GM21423 (cell line): ENCODE measurements around the gene DCTN3.
"Not testable (repeated sequence)": the region's sequence is repeated elsewhere in the genome, so short reads cannot be mapped to it uniquely, and the experiment has no call there.

ENCODE experiments used
- ATAC-seq: cut with Tn5 transposase; IDR thresholded peaks from one replicate; pipeline ENCODE4 v1.9.1; 2021; ENCODE audit warnings: mild to moderate bottlenecking, moderate library complexity; ENCODE audit not compliant: unreplicated experiment

Gene DCTN3

DNA sequence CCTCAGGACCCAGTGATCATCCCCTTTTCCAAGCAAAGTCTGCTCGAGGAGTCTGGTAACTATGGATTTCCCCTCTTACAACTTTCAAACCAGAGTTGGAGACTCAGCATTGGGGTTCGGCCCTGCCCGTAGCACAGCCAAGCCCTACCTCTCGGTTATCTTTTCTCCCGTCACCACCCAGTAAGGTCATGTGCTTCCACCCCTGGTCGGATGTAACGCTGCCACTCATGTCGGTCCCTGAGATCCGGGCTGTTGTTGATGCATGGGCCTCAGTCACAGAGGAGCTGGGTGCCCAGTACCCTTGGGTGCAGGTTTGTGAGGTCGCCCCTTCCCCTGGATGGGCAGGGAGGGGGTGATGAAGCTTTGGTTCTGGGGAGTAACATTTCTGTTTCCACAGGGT lies 27.4 kb upstream of the DCTN3 start:
- ATAC-seq: no peak

DNA sequence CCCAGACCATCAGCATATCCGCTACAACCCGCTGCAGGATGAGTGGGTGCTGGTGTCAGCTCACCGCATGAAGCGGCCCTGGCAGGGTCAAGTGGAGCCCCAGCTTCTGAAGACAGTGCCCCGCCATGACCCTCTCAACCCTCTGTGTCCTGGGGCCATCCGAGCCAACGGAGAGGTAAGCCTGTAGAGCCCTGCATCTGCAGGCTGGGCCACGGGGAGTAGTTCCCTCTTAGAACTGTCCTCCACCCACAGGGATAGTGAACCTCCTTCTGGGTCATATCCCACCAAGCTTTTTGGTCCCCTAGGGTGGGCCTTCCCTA lies 26.7 kb upstream of the DCTN3 start:
- no peak for ATAC-seq

DNA sequence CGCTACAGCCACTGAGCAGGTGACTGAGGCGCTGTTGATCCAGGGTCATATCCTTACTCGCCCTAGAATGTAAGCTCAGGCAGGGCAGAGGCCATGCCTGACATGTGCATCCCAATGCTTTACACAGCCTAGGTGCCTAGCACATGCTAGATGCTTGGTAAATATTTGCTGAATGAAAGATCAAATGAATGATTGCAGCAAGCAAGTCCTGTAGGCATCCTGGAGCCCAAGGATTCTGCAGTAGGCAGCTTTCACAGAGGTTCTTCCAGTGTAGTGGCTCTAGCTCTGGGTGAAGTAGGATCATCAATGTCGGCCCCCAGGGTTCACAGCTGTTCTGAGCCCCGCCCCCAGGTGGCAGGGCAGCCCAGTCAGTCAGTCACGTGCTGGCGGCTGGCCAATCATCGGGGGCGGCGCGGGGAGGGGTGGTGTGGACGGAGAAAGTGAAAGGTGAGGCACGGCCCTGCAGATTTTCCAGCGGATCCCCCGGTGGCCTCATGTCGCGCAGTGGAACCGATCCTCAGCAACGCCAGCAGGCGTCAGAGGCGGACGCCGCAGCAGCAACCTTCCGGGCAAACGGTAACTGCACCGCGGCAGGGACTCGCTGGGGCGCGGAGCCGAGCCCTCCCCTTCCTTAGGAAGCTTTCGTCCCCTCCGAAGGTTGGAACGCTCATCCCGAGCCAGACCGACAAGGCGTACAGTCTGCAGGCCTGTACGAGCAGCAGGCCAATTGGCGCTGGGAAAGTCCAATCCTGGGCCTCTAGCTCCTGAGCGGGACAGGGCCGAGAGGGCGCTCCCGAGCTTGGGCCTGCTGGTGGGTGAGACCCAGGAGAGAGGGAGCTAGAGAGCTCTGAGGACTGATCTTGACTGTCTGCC lies 26.2 kb upstream of the DCTN3 start, which contains the start of gene GALT:
Gene GALT, plus strand, starts transcription at position 465 of the 873 bp plus-strand sequence. Its CDS starts 30 bp downstream, at position 495.
- peak; percentile 87 for ATAC-seq

DNA sequence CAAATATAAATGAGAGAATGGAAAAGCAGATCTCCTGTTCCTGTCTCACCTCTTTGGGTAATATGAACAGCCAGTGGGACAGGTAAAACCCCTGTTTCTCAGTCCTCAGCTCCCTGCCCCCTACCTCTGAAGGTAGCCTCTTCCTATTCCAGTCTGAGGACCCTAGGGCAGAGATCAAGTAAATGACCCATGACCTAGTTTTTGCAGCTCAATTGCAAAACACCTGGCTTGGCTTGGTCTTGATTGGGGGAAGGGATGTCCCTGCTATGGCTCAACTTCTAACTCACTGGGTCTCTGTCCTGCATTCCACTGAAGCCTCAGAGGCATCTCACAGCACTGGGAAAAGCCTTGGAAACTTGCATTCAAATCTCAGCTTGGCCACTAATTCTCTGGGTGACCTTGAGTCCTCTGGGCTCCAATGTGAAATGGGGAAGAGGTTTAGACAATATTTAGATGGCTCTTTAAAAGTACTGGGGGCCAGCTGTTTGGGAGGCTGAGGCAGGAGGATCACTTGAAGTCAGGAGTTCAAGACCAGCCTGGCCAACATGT lies 24.5 kb upstream of the DCTN3 start:
- no peak for ATAC-seq

DNA sequence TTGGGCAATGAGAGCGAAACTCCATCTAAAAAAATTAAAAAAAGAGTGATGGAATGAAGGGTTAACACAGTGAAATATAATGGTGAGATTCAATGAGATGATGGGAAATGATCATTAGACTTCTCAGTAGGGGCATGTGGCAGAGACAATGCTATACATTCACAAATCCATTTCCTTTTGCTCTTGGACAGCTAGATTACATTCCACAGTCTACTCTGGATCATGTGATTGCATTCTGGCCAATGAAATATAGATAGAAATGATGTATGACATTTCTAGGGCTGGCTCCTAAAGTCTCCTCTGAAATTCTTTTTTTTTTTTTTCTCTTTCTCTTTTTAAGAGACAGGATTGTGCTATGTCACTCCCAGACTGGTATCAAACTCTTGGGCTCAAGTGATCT lies 22.4 kb upstream of the DCTN3 start:
- ATAC-seq: no peak

DNA sequence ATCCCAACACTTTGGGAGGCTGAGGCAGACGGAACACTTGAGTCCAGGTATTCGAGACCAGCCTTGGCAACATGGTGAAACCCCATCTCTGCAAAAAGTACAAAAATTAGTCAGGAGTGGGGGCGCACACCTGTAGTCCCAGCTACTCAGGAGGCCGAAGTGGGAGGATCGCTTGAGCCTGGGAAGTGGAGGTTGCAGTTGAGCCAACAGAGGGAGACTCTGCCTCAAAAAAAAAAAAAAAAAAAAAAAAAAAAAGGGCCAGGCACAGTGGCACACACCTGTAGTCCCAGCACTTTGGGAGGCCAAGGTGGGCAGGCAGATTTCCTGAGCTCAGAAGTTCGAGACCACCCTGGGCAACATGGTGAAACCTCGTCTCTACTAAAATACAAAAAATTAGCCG lies 19.0 kb upstream of the DCTN3 start:
- not testable (repeated sequence) for ATAC-seq

DNA sequence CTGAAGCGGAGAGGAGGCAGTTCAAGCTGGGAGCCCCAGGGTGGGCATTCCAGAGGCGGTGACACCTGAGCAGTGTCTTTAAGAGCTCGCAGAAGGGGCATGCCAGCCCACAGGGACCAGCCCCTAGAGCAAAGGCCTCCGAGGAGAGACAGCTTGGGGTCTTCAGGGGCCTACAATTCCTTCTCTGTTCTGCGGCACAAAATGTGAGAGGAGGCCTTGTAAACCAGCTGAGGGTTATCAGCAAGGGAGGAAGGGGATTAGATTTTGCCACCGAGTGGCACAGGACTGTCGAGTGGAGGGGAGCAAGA lies 17.8 kb upstream of the DCTN3 start:
- ATAC-seq: no peak

DNA sequence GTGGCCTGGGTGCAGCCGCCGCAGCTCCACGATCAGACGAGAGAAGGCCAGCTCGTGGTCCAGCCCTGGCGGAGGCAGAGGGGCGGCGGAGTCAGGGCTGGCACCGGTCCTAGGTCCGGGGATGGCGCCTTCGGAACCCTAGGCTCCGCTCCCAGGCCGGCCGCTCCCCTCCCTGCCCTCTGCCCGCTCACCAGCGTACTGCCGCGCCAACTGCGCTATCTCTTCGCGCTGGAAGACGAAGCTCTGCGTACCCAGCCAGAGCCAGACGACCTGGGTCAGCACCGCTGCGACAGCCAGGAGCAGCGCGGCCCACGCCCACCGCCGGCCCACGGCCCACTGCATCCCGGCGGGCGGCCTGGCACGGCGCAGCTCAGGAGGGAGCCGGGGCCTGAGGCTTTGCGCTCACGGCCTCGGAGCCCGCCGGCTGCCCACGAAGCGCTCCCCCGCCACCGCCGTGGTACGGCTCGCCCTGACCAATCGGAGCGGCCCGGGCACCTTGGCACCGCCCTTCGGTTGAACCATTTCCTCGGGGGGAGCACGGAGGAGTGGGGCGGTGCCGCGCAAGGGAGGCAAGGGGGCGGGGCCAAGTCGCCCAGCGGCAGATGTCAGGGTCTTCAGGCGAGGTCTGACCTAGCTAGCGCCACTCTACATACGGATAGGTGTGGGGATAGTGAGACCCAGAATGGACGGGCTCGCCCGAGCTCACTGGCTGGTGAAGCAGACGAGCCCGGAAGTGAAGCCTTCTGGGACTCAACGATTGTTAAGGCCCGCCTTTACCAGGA lies 17.3 kb upstream of the DCTN3 start, which contains the start of gene SIGMAR1:
Gene SIGMAR1, minus strand, starts transcription at position 432 of the 782 bp plus-strand sequence. Its CDS starts 90 bp downstream, at position 342.
- peak; percentile 91 for ATAC-seq

DNA sequence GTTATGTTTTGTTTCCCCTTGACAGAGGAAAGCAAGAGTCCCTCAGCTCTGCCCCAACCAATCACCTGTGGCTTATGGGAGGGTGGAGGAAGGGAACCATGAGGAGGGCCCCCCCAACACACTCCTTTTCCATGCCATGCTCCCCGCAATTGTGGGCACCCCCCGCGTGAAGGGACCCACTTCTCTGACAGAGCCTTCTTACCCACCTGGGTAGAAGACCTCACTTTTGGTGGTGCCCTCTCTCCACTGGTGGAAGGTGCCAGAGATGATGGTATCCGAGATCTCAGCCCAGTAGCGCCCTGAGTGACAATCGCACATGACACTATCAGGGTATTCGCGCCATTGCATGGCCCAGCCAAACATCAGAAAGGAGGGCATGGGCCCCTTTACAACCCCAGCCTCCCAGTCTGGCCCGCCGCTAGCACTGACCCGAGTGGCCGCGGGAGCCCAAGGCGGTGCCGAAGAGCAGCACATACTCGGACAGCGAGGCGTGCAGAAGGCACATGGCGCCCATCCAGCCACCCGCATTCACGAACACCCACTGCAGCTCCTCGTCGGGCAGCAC lies 16.6 kb upstream of the DCTN3 start:
- ATAC-seq: no peak

DNA sequence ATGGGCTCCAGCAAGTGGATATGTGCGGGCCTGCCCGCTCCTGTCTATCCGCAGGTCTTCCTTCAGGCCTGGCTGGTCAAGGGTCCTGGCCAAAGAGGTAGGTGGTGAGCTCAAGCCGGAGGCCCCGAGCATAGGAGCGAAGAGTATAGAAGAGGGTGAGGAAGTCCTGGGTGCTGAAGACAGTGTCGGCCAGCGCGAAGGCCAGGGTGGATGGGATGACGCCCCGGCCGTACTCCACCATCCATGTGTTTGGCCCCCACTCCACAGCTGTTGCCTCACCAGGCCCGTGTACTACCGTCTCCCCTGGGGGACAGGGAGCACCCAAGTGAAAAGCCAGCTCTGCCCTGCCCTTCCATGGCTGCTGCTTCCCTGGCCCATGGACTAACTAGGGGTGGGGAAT lies 15.3 kb upstream of the DCTN3 start:
- no peak for ATAC-seq

DNA sequence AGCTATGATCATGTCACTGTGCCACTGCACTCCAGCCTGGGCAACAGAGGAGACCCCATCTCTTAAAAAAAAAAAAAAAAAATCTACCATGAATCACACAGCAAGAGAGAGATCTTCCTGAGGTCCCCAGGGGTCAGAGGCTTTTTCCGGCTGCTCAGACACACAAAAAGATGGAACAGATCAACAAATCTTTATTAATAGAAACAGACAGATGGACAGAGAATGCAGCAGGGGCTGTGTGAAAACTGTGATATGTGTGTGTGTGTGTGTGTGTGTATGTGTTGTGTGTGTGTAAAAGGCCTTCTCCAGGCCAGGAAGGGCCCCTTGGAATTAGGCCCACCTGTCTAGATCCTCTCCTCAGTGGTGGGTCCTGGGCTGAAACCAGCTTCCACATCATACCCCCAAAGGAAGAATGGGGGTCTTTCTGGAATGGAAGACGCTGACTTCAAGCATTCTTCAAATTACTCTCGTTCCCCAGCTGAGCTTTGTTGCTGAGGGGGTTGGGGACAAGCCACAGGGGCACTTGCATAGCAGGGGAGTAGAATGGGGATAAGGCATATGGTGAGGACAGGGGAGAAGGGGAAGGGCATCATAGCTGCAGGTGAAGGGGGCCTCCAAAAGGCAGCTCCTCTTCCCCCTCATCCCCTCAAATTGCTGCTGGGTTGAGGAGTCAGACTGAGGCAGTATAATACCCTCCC lies 14.4 kb upstream of the DCTN3 start:
- no peak for ATAC-seq

DNA sequence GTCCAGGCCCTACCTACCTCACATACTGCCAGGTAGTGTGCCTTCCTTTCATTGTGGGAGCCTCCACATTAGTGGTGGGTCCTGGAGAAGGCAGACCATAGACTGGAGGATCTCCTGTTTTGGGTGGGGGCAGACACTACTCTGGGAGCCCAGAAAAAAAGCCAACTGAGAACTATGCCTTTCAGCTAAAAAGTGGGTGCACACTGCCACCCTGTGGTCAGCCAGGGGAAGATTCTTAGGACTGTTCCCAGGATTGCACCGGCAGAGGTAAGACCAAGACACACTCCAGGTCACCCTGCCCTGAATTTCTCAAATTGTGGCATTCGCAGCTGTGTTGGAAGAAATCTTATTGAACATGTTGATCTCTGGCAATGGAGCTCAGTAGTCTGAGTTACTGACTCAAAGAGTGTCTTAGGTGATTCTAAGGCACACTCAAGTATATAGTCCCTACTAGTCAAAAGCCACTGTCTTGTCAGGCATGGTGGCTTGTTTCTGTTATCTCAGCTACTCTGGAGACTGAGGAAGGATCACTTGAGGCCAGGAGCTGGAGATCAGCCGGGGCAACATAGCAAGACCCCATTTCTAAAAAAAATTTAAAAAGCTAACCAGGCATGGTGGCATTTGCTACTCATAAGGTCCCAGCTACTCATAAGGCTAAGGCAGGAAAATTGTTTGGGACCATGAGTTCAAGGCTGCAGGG lies 13.7 kb upstream of the DCTN3 start:
- peak; percentile 32 for ATAC-seq

DNA sequence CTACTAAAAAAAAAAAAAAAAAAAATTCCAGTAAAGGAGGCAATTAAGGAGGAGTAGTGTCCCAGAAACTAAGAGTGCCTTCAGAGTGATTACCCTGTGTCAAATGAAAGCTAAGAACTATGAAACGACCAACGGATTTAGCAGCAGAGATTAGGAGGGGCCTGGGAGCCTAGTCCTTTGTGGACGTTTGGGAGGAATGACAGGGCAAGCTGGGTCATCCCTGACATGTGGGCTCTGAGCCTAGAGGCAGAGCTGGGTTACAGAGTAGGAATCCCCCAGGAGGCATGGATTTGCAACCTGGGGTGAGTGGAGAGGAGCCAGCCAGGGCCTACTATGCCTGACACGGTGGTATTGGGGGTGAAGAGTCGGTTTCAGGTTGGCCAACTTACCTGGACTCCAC lies 12.9 kb upstream of the DCTN3 start:
- ATAC-seq: no peak

DNA sequence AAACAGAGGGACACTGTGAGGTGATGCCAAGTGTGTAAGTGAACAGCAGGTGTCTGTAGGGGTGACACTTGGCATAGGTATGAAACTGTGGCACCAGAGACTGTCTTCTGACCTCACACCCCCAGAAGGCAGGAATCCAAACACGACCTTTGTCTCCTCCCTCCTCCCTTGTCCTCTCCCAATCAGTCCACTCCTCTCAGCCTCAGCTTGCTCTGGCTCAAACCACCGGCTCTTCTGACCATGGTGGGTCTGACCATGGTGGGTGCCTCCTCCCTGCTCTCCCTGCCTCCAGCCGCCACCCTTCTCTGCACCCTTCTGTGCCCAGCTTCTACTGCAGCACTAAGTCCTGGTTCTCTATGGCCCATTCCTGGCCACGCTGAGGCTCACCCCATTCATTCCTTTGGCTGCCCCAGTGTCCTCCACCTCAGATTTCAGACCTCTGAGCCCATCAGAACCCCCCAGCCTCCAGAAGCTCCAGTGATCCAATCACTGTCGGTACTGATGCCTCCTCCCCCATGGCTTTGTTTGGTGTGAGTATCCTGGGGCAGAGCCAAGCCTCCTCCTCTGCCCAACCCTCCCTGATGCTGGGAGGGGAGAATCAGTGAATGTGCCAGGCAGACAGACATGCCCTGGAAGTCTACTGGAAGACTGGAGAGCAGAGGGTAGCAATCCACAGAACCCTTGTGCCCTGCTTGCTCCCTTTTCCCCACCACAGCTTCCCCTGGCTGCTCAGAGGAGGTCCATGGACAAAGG lies 10.3 kb upstream of the DCTN3 start:
- ATAC-seq: no peak

DNA sequence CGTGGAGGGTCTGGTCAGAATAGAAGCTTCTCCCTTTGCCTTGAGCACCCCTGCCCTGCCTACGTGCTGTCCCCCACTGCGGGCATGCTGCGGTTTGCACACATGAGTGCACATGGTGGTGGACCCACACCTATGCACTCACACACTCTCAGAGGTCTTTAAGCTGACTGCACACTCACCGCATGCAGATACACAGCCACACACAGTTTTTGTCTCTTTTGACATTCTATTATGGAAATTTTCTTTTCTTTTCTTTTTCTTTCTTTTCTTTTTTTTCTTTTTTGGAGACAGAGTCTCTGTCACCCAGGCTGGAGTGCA lies 9.2 kb upstream of the DCTN3 start:
- ATAC-seq: no peak

DNA sequence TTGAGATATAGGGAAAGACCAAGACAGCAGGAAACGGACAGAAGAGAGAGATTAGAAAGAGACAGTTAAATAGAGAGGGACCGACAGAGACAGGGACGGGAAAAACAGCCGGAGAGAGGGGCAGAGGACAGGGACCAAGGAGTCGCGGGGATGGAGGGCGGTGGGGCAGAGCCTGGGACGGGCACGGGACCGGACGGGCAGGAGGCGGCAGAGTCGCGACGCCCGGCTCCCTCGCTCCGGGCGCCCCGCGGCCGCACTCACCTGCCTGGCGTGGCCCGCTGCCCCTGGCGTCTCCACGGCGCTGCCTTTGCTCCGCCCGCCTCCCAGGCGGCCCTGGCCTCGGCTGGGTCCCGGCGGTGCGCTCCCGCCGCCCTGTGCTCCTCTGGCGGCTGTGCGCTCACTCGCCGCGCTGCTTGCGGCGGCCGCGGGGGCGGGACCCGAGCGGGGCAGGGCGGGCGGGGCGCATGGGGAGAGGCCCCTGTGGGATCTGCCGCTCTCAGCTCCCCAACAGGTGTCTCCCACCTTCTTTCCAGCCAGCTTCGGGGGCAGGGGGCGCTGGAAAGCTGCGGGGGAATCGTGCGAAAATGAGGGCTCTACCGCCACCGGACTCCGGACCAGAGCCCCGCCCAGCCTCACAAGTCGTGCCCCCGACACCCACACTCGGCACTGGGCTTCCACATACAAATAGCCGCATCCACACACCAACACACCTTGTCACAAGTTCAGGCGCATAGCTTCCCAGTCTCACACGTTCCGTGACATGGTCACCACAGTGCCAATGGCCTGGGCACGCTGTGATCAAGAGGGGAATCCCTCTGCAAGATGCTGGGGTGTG lies 8.6 kb upstream of the DCTN3 start, which contains the start of gene ARID3C:
Gene ARID3C, minus strand, starts transcription at position 411 of the 835 bp plus-strand sequence. CDS start 1,052 bp downstream, outside the sequence.
- ATAC-seq: no peak

DNA sequence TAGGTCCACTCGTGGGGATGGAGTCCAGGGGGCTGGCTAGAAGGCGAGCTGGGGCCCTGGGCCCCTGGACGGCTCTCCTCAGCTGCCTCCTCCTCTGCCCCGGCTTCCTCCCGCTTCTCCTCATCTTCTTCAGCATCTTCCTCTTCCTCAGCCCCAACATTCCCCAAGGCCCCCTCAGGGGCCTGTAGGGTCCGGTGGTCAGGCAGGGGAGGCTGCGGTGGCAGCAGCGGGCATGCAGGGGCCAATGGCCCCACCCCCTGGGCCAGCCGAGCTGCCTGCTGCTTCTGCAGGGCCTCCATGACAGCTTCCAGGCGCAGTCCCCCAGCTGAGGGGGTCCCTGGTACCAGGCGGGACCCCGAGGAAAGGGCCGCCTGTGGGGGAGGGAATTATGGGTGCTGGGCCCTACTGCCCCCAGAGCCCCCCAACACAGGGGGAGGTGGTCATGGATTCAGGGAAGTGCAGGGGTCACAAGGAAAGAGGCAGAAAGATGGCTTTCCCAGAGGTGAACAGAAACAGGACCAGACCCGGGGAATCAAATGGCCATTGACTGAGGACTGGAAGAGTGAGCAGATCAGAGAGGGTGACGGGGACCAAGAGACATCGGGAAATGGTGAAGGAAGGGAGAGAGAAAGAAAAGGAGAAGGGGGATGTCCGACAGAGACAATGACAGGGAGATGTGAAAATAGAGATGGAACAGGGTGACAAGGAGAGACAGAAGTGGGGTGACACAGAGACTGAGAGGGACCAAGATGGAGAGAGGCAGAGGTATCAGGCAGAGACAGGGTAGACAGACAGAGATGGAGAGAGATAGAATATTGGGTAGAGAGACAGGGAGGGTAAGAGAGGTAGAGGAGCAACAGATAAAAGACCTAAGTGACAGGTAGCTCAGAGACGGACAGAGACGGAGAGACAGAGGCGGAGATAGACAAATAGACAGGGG lies 7.7 kb upstream of the DCTN3 start:
- no peak for ATAC-seq

DNA sequence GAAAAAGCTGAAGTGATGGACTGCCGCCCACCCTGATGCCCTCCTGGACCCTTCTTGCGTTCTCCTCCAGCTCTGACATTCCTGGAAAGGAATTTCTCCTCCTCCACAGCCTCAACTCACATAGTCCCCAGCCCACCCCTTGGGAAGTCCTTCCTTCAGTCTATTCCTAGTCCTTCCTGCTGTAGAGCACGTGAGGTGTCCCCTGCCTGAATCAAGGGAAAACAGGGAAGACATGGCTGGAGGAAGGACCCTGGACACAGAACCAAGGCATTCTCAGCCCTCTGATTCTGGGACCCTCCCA lies 4.8 kb upstream of the DCTN3 start:
- no peak for ATAC-seq
